Fibroblast of mammary gland (primary cell): ENCODE measurements around the gene ZNF500.

ENCODE experiments used
- DNase-seq: peaks from one replicate; pipeline ENCODE4 v3.0.0-alpha.2; 2010; ENCODE audit warnings: low read depth
- H3K4me3 ChIP-seq: 2 replicates; pipeline ENCODE4 v1.5.1; 2011; ENCODE audit warnings: low read depth, mild to moderate bottlenecking, low read length, moderate library complexity; ENCODE audit not compliant: control insufficient read depth
- CTCF ChIP-seq: conservative IDR thresholded peaks from 2 replicates; pipeline ENCODE4 v1.5.1; 2011; ENCODE audit warnings: low read depth, low read length, inconsistent platforms; ENCODE audit not compliant: control insufficient read depth, insufficient read depth

ZNF500 gene

GRCh38 chr16:4763791-4764190 is 3.2 kb downstream of the ZNF500 start:
- no peak for DNase-seq
- TF ChIP-seq CTCF, result no peak
- no peak overlapping the region for H3K4me3 ChIP-seq

- DNase-seq, result no peak
- no peak for TF ChIP-seq CTCF
- no peak overlapping the region for H3K4me3 ChIP-seq
Observed at GRCh38 chr16:4762205-4762604, 4.8 kb downstream of the ZNF500 start.

- no peak for TF ChIP-seq CTCF
- no peak for DNase-seq
- H3K4me3 ChIP-seq, result no peak overlapping the region
Observed at GRCh38 chr16:4760221-4760910, 6.6 kb downstream of the ZNF500 start.

GRCh38 chr16:4755687-4756086 is 11.3 kb downstream of the ZNF500 start:
- no peak for TF ChIP-seq CTCF
- H3K4me3 ChIP-seq, result no peak overlapping the region
- DNase-seq, result no peak

- no peak for TF ChIP-seq CTCF
- DNase-seq, result no peak
- no peak overlapping the region for H3K4me3 ChIP-seq
Observed at GRCh38 chr16:4754865-4755264, 12.1 kb downstream of the ZNF500 start.

GRCh38 chr16:4753227-4753626 is 13.7 kb downstream of the ZNF500 start:
- no peak overlapping the region for H3K4me3 ChIP-seq
- no peak for TF ChIP-seq CTCF
- no peak for DNase-seq
